Spleen (tissue), 11 donors: ENCODE measurements around the gene OPCML. TPM values are rescaled to one million over a fixed set of nuclear protein-coding genes. Genes with fewer than 3 reads are reported as not detected.

ENCODE experiments used
- DNase-seq: peaks from one replicate; pipeline ENCODE4 v3.0.0-alpha.2; 2020
- H3K27ac ChIP-seq, 8 donors: fragments of 200-600 bp; sonication (generic) in 7 of 8; 1 replicate in 4 of 8; 2 replicates in 4 of 8; pipeline versions ENCODE4 v1.5.0 to v1.8.0; 2016 to 2021; ENCODE audit warnings: inconsistent platforms in 4 of 8, mild to moderate bottlenecking in 4 of 8, moderate library complexity in 1 of 8
- H3K27me3 ChIP-seq, 7 donors: fragments of 200-600 bp; sonication (generic) in 6 of 7; replicated peaks in 1 of 7; 1 replicate in 4 of 7; 2 replicates in 3 of 7; pipeline versions ENCODE4 v1.5.0 to v1.8.0; 2016 to 2021; ENCODE audit warnings: inconsistent platforms in 3 of 7, mild to moderate bottlenecking in 1 of 7
- H3K36me3 ChIP-seq, 6 donors: fragments of 200-600 bp; sonication (generic) in 5 of 6; 1 replicate in 4 of 6; 2 replicates in 2 of 6; pipeline versions ENCODE4 v1.5.0 to v1.8.0; 2016 to 2021; ENCODE audit warnings: inconsistent platforms in 2 of 6
- H3K4me1 ChIP-seq, 6 donors: fragments of 200-600 bp; sonication (generic) in 5 of 6; 1 replicate in 3 of 6; 2 replicates in 3 of 6; pipeline versions ENCODE4 v1.5.0 to v1.8.0; 2016 to 2021; ENCODE audit warnings: inconsistent platforms in 3 of 6
- H3K4me3 ChIP-seq, 8 donors: fragments of 200-600 bp; sonication (generic) in 7 of 8; 1 replicate in 4 of 8; 2 replicates in 4 of 8; pipeline versions ENCODE4 v1.5.0 to v1.8.0; 2016 to 2021; ENCODE audit warnings: inconsistent platforms in 4 of 8, mild to moderate bottlenecking in 4 of 8, moderate library complexity in 2 of 8
- H3K9me3 ChIP-seq, 8 donors: fragments of 200-600 bp; sonication (generic) in 7 of 8; 1 replicate in 4 of 8; 2 replicates in 4 of 8; pipeline versions ENCODE4 v1.5.0 to v1.8.0; 2016 to 2021; ENCODE audit warnings: inconsistent platforms in 4 of 8
- POLR2A ChIP-seq, 3 donors: fragments of 450-650 bp; IDR thresholded peaks; one replicate each; pipeline ENCODE4 v1.5.1; 2017; ENCODE audit warnings: antibody characterized with exemption in 3 of 3, mild to moderate bottlenecking in 1 of 3
- POLR2AphosphoS5 ChIP-seq, 3 donors: sonication (generic); formaldehyde crosslinking; IDR thresholded peaks; one replicate each; pipeline ENCODE4 v1.5.1; 2017; ENCODE audit warnings: antibody characterized with exemption in 3 of 3
- WGBS, 5 donors: extraction: QIAGEN DNeasy Blood & Tissue Kit in 3 of 5; methylation state at CpG; one replicate each; pipeline versions ENCODE4 v1.1.5 to v1.1.7; 2013 to 2018; 5-methylcytosine and 5-hydroxymethylcytosine counted together
- intact Hi-C: fragments of 100-400 bp; cut with DNase I; formaldehyde crosslinking; loops from one replicate; pipeline ENCODE4 v1.15.0; 2023; ENCODE audit warnings: low total_unique reads
- polyA plus RNA-seq, 3 donors: library from polyadenylated mRNA; stranded (reverse); fragments of 200-250 nt; gene quantifications; one replicate each; pipeline ENCODE4 v1.2.1, GENCODE V29; 2013
- total RNA-seq, 7 donors: library from RNA; depleted of rRNA in 3 of 7; stranded (reverse); fragments of >200 nt in 3 of 7; fragmentation: NEBNext Ultra II Directional in 4 of 7; extraction: Animal tissue kit (Norgen Biotek cat#: 25700) in 4 of 7; gene quantifications; one replicate each; pipeline versions ENCODE4 v1.1.0 to v1.2.1, GENCODE V29; 2016 to 2021
- TF ChIP-seq, protein P1 (sequence below), 11 experiments: fragments of 200-600 bp in 7 of 11; fragments of 450-650 bp in 4 of 11; sonication (generic) in 4 of 11; IDR thresholded peaks in 8 of 11; conservative IDR thresholded peaks in 3 of 11; 1 replicate in 7 of 11; 2 replicates in 4 of 11; pipeline versions ENCODE4 v1.4.0 to v1.8.0; 2016 to 2021; ENCODE audit warnings: antibody characterized with exemption in 11 of 11, inconsistent platforms in 4 of 11, mild to moderate bottlenecking in 1 of 11
- donor health status: healthy with polysubstance abuse.
- donor health status: DM: no; HTN: no; CAD: no; lungs with moderate emphysema.
- donor health status: DM: no; HTN: no; CAD: no.
- donor health status: Bipolar disorder and iron deficiency.
- donor health status: healthy.
- donor health status: DM: no; HTN: no; CAD: no.
- donor health status: DM: yes; HTN: yes; CAD: no.

OPCML gene
- total and polyA plus RNA-seq, 10 donors, result 0.09 to 10.7 (median 3.1) TPM

DNA sequence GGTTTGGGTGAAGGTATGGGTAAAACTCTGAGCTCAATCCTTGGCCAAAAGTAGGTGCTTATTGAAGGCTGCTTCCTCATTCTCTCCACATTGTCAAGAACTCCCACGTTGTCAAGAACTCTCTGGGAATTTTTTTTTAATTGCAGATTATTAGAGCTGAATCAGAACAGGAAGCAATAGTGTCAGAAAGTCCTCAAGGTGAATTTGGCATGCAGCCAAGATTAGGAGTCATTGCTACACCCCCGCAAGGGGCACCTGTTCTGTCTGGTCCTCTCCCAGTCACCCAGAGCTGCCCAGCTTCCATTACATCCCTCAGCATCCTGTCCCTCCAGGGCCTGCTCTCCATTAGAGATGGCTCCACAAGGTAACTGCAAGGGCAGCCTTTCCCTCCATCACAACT is 996.5 kb downstream of the OPCML start:
- intact Hi-C loops, result no loop called here

DNA sequence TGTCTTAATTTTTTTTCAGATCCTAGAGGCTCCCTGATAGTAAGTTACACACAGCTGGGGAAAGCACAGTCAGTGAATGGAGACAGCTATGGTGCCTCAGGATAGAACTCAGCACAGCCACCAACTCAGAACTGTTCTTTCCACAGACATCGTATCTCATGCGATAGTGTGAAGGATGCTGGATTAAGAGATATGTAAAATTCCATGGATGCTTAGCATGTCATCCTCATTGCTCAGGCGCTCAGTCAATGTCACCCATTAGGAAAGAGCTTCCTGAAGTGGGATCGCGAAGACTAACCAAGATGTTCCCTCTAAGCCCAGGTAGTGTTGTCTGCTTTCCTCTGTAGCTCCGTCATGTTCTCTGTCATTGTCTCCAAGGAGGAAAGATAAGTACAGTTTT is 1000.4 kb downstream of the OPCML start:
- H3K9me3 ChIP-seq, result no peaks in the 10 kb centered on the region
- WGBS, 5 donors, result 70 to 88% (median 78%) methylated on average over 6 of the region's 6 CpGs
- no peak overlapping the region for H3K4me3 ChIP-seq
- no peak for DNase-seq
- no peaks in the 10 kb centered on the region for H3K27me3 ChIP-seq
- intact Hi-C loops, result no loop called here
- no peaks in the 10 kb centered on the region for H3K36me3 ChIP-seq
- no peaks in the 10 kb centered on the region for H3K4me1 ChIP-seq
- no peak for TF ChIP-seq POLR2AphosphoS5 (IDR thresholded peaks at IDR 0.05)
- TF ChIP-seq POLR2A (IDR thresholded peaks at IDR 0.05), result no peak
- TF ChIP-seq, protein P1, sequence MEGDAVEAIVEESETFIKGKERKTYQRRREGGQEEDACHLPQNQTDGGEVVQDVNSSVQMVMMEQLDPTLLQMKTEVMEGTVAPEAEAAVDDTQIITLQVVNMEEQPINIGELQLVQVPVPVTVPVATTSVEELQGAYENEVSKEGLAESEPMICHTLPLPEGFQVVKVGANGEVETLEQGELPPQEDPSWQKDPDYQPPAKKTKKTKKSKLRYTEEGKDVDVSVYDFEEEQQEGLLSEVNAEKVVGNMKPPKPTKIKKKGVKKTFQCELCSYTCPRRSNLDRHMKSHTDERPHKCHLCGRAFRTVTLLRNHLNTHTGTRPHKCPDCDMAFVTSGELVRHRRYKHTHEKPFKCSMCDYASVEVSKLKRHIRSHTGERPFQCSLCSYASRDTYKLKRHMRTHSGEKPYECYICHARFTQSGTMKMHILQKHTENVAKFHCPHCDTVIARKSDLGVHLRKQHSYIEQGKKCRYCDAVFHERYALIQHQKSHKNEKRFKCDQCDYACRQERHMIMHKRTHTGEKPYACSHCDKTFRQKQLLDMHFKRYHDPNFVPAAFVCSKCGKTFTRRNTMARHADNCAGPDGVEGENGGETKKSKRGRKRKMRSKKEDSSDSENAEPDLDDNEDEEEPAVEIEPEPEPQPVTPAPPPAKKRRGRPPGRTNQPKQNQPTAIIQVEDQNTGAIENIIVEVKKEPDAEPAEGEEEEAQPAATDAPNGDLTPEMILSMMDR (IDR thresholded peaks at IDR 0.05 in 8 of 11, conservative IDR thresholded peaks at IDR 0.05 in 3 of 11), result no peak
- H3K27ac ChIP-seq, result no peak overlapping the region

More for the DNA sequence above, 996.5 kb downstream of the OPCML start:
- no peaks in the 10 kb centered on the region for H3K9me3 ChIP-seq
- no peaks in the 10 kb centered on the region for H3K36me3 ChIP-seq
- DNase-seq, result no peak
- no peaks in the 10 kb centered on the region for H3K27me3 ChIP-seq
- TF ChIP-seq, protein P1 (IDR thresholded peaks at IDR 0.05 in 8 of 11, conservative IDR thresholded peaks at IDR 0.05 in 3 of 11), result no peak
- no peak for TF ChIP-seq POLR2A (IDR thresholded peaks at IDR 0.05)
- TF ChIP-seq POLR2AphosphoS5 (IDR thresholded peaks at IDR 0.05), result no peak
- no peak overlapping the region for H3K4me3 ChIP-seq
- H3K4me1 ChIP-seq, result peaks cover 0 to 3% (median 0%) of the 10 kb centered on the region in 6 donors
- H3K27ac ChIP-seq, result no peak overlapping the region
- 14 to 40% (median 29%) methylated on average over 2 of the region's 2 CpGs for WGBS, 5 donors

DNA sequence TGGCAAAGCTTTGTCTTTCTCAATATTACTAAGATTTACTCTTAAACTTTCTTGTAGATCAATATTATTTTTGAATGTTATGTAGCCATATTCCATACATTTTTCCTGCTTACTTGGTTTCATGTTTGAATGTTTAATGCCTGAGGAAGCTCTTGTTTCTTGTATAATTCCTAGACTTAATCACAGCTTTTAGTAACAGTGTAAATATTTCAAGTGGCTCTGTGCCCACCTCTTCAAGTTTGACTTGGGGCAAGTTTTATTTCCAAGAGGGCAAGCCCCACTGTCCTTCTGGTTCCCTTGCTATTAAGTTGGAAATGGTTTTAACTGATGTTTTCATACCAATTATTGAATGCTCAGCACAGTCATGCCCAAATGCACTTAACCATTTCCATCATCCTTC is 1004.1 kb downstream of the OPCML start:
- DNase-seq, result no peak
- H3K27ac ChIP-seq, result no peak overlapping the region
- no peaks in the 10 kb centered on the region for H3K36me3 ChIP-seq
- TF ChIP-seq POLR2AphosphoS5 (IDR thresholded peaks at IDR 0.05), result no peak
- TF ChIP-seq, protein P1 (IDR thresholded peaks at IDR 0.05 in 8 of 11, conservative IDR thresholded peaks at IDR 0.05 in 3 of 11), result no peak
- TF ChIP-seq POLR2A (IDR thresholded peaks at IDR 0.05), result no peak
- H3K4me3 ChIP-seq, result no peak overlapping the region
- no peaks in the 10 kb centered on the region for H3K27me3 ChIP-seq
- no peaks in the 10 kb centered on the region for H3K9me3 ChIP-seq
- H3K4me1 ChIP-seq, result no peaks in the 10 kb centered on the region
- intact Hi-C loops, result no loop called here

GRCh38 chr11:132523929-132524328 is 1008.4 kb downstream of the OPCML start:
- H3K4me3 ChIP-seq, result no peak overlapping the region
- no peaks in the 10 kb centered on the region for H3K4me1 ChIP-seq
- DNase-seq, result no peak
- no peak overlapping the region for H3K27ac ChIP-seq
- 64 to 76% (median 71%) methylated on average over 4 of the region's 4 CpGs for WGBS, 5 donors
- no peaks in the 10 kb centered on the region for H3K36me3 ChIP-seq
- intact Hi-C loops, result no loop called here
- no peaks in the 10 kb centered on the region for H3K27me3 ChIP-seq
- TF ChIP-seq, protein P1 (IDR thresholded peaks at IDR 0.05 in 8 of 11, conservative IDR thresholded peaks at IDR 0.05 in 3 of 11), result no peak
- TF ChIP-seq POLR2AphosphoS5 (IDR thresholded peaks at IDR 0.05) (no peak), POLR2A (IDR thresholded peaks at IDR 0.05) (no peak)
- peaks cover 0 to 7% (median 0%) of the 10 kb centered on the region in 8 donors for H3K9me3 ChIP-seq
